Measurements from ENCODE around the gene HNF1A. TPM values are rescaled to one million over a fixed set of nuclear protein-coding genes. Genes with fewer than 3 reads are reported as not detected.

Gene HNF1A
- total RNA-seq, 8 experiments from 2014 or later: 0.05 to 0.71 (median 0.36) TPM; not detected in 3

DNA sequence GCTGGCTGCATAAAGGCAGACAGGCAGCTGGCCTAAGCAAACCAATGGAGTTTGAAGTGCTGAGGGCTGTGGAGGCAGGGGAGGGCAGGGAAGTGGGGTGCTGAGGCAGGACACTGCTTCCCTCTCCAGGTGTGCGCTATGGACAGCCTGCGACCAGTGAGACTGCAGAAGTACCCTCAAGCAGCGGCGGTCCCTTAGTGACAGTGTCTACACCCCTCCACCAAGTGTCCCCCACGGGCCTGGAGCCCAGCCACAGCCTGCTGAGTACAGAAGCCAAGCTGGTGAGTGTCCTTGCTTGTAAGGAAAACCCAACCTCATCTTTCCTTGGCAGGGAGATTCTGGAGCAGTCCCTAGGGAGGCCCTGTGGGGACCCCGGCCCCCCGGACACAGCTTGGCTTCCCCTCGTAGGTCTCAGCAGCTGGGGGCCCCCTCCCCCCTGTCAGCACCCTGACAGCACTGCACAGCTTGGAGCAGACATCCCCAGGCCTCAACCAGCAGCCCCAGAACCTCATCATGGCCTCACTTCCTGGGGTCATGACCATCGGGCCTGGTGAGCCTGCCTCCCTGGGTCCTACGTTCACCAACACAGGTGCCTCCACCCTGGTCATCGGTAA lies 17.9 kb downstream of the HNF1A start:
- WGBS, 10 experiments: 79 to 100% methylated on average over 4 of the region's 11 CpGs; no CpG with 5 or more reads in 8 of the 10 experiments
- in situ Hi-C loops (cut with MboI; ENCODE audit: low pct_unique_long_range_greater_than_20kb in 2 of 9, low sequenced_read_pairs in 9 of 9, unreplicated experiment in 9 of 9): no loop called here
- ATAC-seq (replicated peaks in 6 of 8): no peak

GRCh38 chr12:120997448-120997847 lies 19.1 kb downstream of the HNF1A start:
- no peaks in the 10 kb centered on the region for H3K4me1 ChIP-seq (replicated peaks in 1 of 2)
- in situ Hi-C loops (cut with MboI; ENCODE audit: low pct_unique_long_range_greater_than_20kb in 2 of 9, low sequenced_read_pairs in 9 of 9, unreplicated experiment in 9 of 9): no loop called here
- ATAC-seq (replicated peaks in 6 of 8): no peak
- WGBS, 10 experiments: 41 to 93% (median 73%) methylated on average over 1 to 3 of the region's 9 CpGs; no CpG with 5 or more reads in 6 of the 10 experiments
- H3K27ac ChIP-seq: no peak overlapping the region
- H3K4me3 ChIP-seq: no peak overlapping the region

More for the DNA sequence above, 17.9 kb downstream of the HNF1A start:
- Histone ChIP-seq H3K4me1 (replicated peaks in 1 of 2) (no peaks in the 10 kb centered on the region), H3K4me3 (no peak overlapping the region), H3K27ac (no peak overlapping the region)

- no peak for ATAC-seq (replicated peaks in 6 of 8)
- in situ Hi-C loops (cut with MboI; ENCODE audit: low pct_unique_long_range_greater_than_20kb in 2 of 9, low sequenced_read_pairs in 9 of 9, unreplicated experiment in 9 of 9): no loop called here
- no peaks in the 10 kb centered on the region for H3K4me1 ChIP-seq (replicated peaks in 1 of 2)
- no peak overlapping the region for H3K4me3 ChIP-seq
- WGBS, 10 experiments: 52 to 90% (median 86%) methylated on average over 1 to 2 of the region's 3 CpGs; no CpG with 5 or more reads in 5 of the 10 experiments
- H3K27ac ChIP-seq: no peak overlapping the region
Observed at GRCh38 chr12:120998435-120998834, 20.1 kb downstream of the HNF1A start.

DNA sequence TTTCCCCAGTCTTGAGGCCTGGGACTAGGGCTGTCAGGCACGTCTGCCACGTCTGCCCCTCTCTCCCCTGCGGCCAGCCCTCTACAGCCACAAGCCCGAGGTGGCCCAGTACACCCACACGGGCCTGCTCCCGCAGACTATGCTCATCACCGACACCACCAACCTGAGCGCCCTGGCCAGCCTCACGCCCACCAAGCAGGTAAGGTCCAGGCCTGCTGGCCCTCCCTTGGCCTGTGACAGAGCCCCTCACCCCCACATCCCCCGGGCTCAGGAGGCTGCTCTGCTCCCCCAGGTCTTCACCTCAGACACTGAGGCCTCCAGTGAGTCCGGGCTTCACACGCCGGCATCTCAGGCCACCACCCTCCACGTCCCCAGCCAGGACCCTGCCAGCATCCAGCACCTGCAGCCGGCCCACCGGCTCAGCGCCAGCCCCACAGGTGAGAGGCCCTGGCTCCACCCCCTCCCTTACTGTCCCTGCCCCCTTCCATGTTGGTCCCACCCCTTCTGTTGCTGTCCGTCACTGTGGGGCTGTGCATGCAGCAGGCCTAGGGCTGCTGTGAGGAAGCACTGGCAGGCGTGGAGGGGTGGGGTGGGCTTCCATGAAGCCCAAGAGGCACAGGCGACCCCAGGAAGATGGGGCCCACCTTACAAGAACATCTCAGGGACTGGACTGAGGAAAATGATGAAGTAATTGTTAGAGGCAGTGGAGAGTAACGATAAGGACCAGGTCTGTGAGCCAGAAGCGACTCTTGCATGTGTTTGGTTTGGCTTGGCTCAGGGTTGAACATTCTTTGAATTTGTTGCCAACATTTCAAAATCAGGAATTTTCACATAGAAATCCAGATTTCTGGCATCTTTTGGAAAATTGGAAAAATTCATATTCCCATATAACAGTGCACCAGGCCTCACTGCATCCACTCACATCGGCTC lies 21.1 kb downstream of the HNF1A start:
- in situ Hi-C loops (cut with MboI; ENCODE audit: low pct_unique_long_range_greater_than_20kb in 2 of 9, low sequenced_read_pairs in 9 of 9, unreplicated experiment in 9 of 9): no loop called here
- 22 to 100% (median 78%) methylated on average over 1 to 5 of the region's 23 CpGs; no CpG with 5 or more reads in 3 of the 10 experiments for WGBS, 10 experiments
- ATAC-seq (replicated peaks in 6 of 8): peak in 4 of 8 experiments; percentile 15 to 18 (median 16)

GRCh38 chr12:121000530-121000929 lies 22.2 kb downstream of the HNF1A start:
- no peak overlapping the region for H3K4me3 ChIP-seq
- no peak for ATAC-seq (replicated peaks in 6 of 8)
- H3K4me1 ChIP-seq (replicated peaks in 1 of 2): no peaks in the 10 kb centered on the region
- WGBS, 10 experiments: 60 to 100% (median 90%) methylated on average over 2 to 4 of the region's 11 CpGs; no CpG with 5 or more reads in 5 of the 10 experiments
- no peak overlapping the region for H3K27ac ChIP-seq
- in situ Hi-C loops (cut with MboI; ENCODE audit: low pct_unique_long_range_greater_than_20kb in 2 of 9, low sequenced_read_pairs in 9 of 9, unreplicated experiment in 9 of 9): no loop called here

More for the DNA sequence above, 21.1 kb downstream of the HNF1A start:
- Histone ChIP-seq H3K4me1 (replicated peaks in 1 of 2) (no peaks in the 10 kb centered on the region), H3K4me3 (no peak overlapping the region), H3K27ac (no peak overlapping the region)

DNA sequence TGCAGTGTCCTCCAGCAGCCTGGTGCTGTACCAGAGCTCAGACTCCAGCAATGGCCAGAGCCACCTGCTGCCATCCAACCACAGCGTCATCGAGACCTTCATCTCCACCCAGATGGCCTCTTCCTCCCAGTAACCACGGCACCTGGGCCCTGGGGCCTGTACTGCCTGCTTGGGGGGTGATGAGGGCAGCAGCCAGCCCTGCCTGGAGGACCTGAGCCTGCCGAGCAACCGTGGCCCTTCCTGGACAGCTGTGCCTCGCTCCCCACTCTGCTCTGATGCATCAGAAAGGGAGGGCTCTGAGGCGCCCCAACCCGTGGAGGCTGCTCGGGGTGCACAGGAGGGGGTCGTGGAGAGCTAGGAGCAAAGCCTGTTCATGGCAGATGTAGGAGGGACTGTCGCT lies 22.7 kb downstream of the HNF1A start:
- ATAC-seq (replicated peaks in 6 of 8): no peak
- Histone ChIP-seq H3K4me1 (replicated peaks in 1 of 2) (no peaks in the 10 kb centered on the region), H3K27ac (no peak overlapping the region), H3K4me3 (no peak overlapping the region)
- in situ Hi-C loops (cut with MboI; ENCODE audit: low pct_unique_long_range_greater_than_20kb in 2 of 9, low sequenced_read_pairs in 9 of 9, unreplicated experiment in 9 of 9): no loop called here
- WGBS, 10 experiments: 60 to 100% (median 80%) methylated on average over 1 of the region's 11 CpGs; no CpG with 5 or more reads in 7 of the 10 experiments

DNA sequence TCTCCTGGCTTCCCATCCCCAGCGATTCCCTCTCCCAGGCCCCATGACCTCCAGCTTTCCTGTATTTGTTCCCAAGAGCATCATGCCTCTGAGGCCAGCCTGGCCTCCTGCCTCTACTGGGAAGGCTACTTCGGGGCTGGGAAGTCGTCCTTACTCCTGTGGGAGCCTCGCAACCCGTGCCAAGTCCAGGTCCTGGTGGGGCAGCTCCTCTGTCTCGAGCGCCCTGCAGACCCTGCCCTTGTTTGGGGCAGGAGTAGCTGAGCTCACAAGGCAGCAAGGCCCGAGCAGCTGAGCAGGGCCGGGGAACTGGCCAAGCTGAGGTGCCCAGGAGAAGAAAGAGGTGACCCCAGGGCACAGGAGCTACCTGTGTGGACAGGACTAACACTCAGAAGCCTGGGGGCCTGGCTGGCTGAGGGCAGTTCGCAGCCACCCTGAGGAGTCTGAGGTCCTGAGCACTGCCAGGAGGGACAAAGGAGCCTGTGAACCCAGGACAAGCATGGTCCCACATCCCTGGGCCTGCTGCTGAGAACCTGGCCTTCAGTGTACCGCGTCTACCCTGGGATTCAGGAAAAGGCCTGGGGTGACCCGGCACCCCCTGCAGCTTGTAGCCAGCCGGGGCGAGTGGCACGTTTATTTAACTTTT lies 23.6 kb downstream of the HNF1A start:
- in situ Hi-C loops (cut with MboI; ENCODE audit: low pct_unique_long_range_greater_than_20kb in 2 of 9, low sequenced_read_pairs in 9 of 9, unreplicated experiment in 9 of 9): no loop called here
- Histone ChIP-seq H3K4me3 (no peak overlapping the region), H3K27ac (no peak overlapping the region), H3K4me1 (replicated peaks in 1 of 2) (no peaks in the 10 kb centered on the region)
- WGBS, 10 experiments: 80 to 100% (median 93%) methylated on average over 1 to 4 of the region's 16 CpGs; no CpG with 5 or more reads in 4 of the 10 experiments
- no peak for ATAC-seq (replicated peaks in 6 of 8)

DNA sequence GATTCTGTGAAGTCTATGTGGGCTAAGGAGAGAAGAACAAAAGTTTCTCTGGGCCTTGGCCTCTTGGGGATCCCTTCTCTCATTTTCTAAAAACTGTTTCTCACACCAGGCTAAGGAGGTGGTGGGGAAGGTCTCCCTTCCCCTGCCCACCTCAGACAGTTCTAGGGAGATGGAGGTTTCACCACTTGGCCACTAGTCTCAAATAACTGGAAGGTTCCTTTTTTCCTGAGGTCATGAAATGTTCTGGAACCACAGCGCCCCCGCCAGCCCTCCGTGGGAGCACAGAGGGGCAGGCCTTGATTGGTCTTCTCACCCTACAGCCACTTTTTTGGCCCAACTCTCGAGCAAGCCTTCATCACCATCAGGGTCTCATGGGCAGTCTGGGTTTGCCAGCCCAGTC lies 25.3 kb downstream of the HNF1A start:
- no peaks in the 10 kb centered on the region for H3K4me1 ChIP-seq (replicated peaks in 1 of 2)
- WGBS, 10 experiments: 78 to 80% (median 80%) methylated on average over 1 to 3 of the region's 4 CpGs; no CpG with 5 or more reads in 7 of the 10 experiments
- H3K27ac ChIP-seq: no peak overlapping the region
- in situ Hi-C loops (cut with MboI; ENCODE audit: low pct_unique_long_range_greater_than_20kb in 2 of 9, low sequenced_read_pairs in 9 of 9, unreplicated experiment in 9 of 9): no loop called here
- no peak for ATAC-seq (replicated peaks in 6 of 8)
- H3K4me3 ChIP-seq: no peak overlapping the region

GRCh38 chr12:121004253-121004815 lies 26.0 kb downstream of the HNF1A start:
- ATAC-seq (replicated peaks in 6 of 8): no peak
- no peak overlapping the region for H3K27ac ChIP-seq
- H3K4me3 ChIP-seq: no peak overlapping the region
- in situ Hi-C loops (cut with MboI; ENCODE audit: low pct_unique_long_range_greater_than_20kb in 2 of 9, low sequenced_read_pairs in 9 of 9, unreplicated experiment in 9 of 9): no loop called here
- 60 to 100% (median 100%) methylated on average over 1 to 5 of the region's 16 CpGs; no CpG with 5 or more reads in 5 of the 10 experiments for WGBS, 10 experiments
- no peaks in the 10 kb centered on the region for H3K4me1 ChIP-seq (replicated peaks in 1 of 2)

- ATAC-seq (replicated peaks in 6 of 8): peak in 3 of 8 experiments; percentile 78 to 86 (median 79)
- Histone ChIP-seq H3K4me3 (no peak overlapping the region), H3K27ac (no peak overlapping the region), H3K4me1 (replicated peaks in 1 of 2) (no peaks in the 10 kb centered on the region)
- in situ Hi-C loops (cut with MboI; ENCODE audit: low pct_unique_long_range_greater_than_20kb in 2 of 9, low sequenced_read_pairs in 9 of 9, unreplicated experiment in 9 of 9): no loop called here
- WGBS, 10 experiments: 0 to 92% (median 32%) methylated on average over 1 to 6 of the region's 9 CpGs; no CpG with 5 or more reads in 3 of the 10 experiments
Observed at GRCh38 chr12:121005346-121005815, 27.0 kb downstream of the HNF1A start.

- 74 to 100% (median 100%) methylated on average over 1 to 3 of the region's 8 CpGs; no CpG with 5 or more reads in 2 of the 10 experiments for WGBS, 10 experiments
- in situ Hi-C loops (cut with MboI; ENCODE audit: low pct_unique_long_range_greater_than_20kb in 2 of 9, low sequenced_read_pairs in 9 of 9, unreplicated experiment in 9 of 9): no loop called here
- H3K4me1 ChIP-seq (replicated peaks in 1 of 2): no peaks in the 10 kb centered on the region
- no peak overlapping the region for H3K4me3 ChIP-seq
- ATAC-seq (replicated peaks in 6 of 8): no peak
- no peak overlapping the region for H3K27ac ChIP-seq
Observed at GRCh38 chr12:121008347-121009098, 30.2 kb downstream of the HNF1A start.

GRCh38 chr12:121009741-121010140 lies 31.4 kb downstream of the HNF1A start:
- peak; percentile 42 to 95 (median 70) for ATAC-seq (replicated peaks in 6 of 8)
- H3K4me3 ChIP-seq: no peak overlapping the region
- in situ Hi-C loops (cut with MboI; ENCODE audit: low pct_unique_long_range_greater_than_20kb in 2 of 9, low sequenced_read_pairs in 9 of 9, unreplicated experiment in 9 of 9): no loop called here
- no peaks in the 10 kb centered on the region for H3K4me1 ChIP-seq (replicated peaks in 1 of 2)
- no peak overlapping the region for H3K27ac ChIP-seq
- 43 to 80% (median 67%) methylated on average over 1 to 10 of the region's 10 CpGs; no CpG with 5 or more reads in 2 of the 10 experiments for WGBS, 10 experiments
